Skin epidermis (tissue), 12 donors: ENCODE results near the gene ZNF844.
"Not testable (repeated sequence)": the region's sequence is repeated elsewhere in the genome, so short reads cannot be mapped to it uniquely, and the experiment has no call there.

Experiments used
- H3K27ac ChIP-seq, 21 experiments: fragments of 200-600 bp; sonication (generic) in 11 of 21; one replicate each; pipeline ENCODE4 v1.5.0; 2020; ENCODE audit warnings: mild to moderate bottlenecking in 3 of 21, inconsistent platforms in 2 of 21, moderate library complexity in 2 of 21
- H3K4me3 ChIP-seq, 7 experiments: fragments of 200-600 bp; sonication (generic) in 2 of 7; one replicate each; pipeline ENCODE4 v1.5.0; 2020; ENCODE audit warnings: inconsistent platforms in 2 of 7, mild to moderate bottlenecking in 2 of 7, moderate library complexity in 1 of 7

ZNF844 gene

DNA sequence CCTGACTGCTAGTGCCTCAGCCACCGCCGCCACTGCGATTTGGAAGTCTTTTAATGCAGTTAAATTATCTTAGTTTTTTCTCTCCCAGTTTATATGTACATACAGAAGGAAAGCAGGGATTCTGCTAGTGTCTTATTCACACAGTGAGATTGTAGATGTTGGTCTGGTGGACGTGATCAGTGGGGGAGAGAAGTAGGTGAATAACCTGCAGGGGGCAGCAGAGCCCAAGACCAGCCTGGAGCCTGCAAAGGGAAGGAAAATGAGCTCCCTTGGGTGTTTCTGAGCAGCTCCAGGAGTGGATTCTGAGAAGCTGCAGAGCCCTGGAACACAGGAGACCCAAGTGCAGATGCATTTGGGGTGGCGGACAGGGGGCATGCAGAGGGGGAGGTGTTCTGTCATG lies 26.3 kb downstream of the ZNF844 start:
- H3K27ac ChIP-seq = no peak overlapping the region
- no peak overlapping the region for H3K4me3 ChIP-seq

DNA sequence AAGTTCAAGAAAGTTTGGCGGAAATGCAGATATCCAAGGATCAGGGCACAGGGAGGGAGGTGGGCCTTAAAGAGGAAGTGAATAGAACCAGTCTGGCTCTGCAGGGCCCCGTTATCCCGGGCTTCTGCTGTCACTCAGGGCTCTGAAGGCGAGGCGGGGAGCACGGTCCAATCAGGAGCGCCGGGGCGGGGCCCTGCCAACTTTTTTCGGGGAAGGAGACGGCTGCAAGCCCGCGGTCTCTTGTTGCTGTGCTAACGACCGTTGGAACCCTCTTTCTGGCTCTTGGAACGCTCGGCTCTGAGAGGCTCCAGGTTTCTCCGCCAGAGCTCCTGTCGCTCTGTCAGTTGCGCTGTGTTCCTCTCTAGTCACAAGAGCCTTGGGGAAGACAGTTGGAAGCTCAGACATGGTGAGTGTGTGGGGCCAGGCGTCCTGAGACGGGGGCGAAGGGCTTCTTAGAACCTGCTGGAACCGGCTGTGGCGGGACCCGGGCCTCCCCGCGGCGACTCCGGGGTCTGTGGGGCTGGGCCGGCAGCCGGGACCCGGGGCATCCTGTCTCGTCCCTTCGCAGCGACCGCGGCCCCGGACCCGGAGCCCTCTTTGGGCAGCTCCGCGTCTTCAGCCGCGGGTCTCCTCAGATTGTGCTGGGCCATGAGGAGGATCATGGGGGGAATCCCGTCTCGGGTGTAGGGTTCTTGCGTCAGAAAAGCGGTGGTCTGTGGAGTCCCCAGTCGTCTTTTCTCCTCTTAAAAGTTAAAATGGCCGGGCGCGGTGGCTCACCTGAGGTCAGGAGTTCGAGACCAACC lies 27.7 kb downstream of the ZNF844 start:
- peak overlapping the region; percentile 41 to 87 (median 74) for H3K27ac ChIP-seq

GRCh38 chr19:12092956-12093355 lies 28.4 kb downstream of the ZNF844 start:
- H3K27ac ChIP-seq = peak overlapping the region in 12 of 21 experiments; percentile 55 to 83 (median 77)
- peak overlapping the region; percentile 50 to 69 (median 57) for H3K4me3 ChIP-seq

More for the DNA sequence above, 27.7 kb downstream of the ZNF844 start:
- H3K4me3 ChIP-seq = peak overlapping the region; percentile 50 to 69 (median 57)

DNA sequence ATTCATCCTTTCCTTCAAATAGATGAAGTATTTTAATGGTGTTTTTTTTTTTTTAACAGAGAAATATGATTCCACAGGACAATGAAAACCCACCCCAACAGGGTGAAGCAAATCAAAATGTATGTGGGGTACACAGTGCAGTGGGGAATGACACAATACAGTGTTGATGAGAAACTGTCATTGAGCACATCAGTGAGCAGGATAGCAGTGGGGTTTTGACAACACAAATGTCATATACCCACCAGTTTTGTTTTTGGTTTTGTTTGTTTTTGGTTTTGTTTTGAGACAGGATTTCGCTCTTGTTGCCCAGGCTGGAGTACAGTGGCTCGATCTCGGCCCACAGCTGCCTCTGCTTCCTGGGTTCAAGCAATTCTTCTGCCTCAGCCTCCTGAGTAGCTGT lies 29.2 kb downstream of the ZNF844 start:
- Histone ChIP-seq H3K27ac (no peak overlapping the region), H3K4me3 (no peak overlapping the region)

DNA sequence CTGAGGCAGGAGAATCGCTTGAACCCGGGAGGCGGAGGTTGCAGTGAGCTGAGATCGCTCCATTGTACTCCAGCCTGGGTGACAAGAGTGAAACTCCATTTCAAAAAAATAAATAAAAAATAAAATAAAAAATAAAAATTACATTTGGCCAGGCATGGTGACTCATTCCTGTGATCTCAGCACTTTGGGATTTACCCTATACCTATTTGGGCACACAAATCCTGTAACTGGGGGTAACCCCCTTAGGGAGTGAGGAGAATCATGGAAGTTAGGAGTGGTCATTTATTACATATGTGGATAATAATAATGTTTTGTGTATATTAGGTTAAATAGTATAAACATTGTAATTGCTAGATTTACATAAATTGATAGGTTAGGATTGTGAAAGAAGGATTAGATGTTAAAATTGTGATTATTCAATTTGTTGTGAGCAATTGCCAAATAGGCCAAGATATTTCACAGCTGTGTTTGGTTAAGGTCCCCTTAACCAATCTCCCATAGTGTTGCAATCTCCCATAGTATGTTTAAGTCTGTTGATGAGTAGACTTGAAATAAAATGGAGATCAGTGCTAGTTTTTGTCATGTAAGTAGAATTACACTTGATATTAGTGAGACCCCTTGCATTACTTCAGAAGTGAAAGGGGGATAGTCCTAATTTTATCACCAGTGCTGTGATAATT lies 30.7 kb downstream of the ZNF844 start:
- H3K4me3 ChIP-seq = no peak overlapping the region
- H3K27ac ChIP-seq = no peak overlapping the region

- Histone ChIP-seq H3K27ac (peak overlapping the region in 1 of 21 experiments; percentile 37), H3K4me3 (no peak overlapping the region)
These were observed 33.5 kb downstream of the ZNF844 start for GRCh38 chr19:12098040-12098439.

GRCh38 chr19:12103909-12104308 lies 39.4 kb downstream of the ZNF844 start:
- not testable (repeated sequence) for H3K4me3 ChIP-seq, H3K27ac ChIP-seq

- Histone ChIP-seq H3K4me3 (no peak overlapping the region), H3K27ac (no peak overlapping the region)
These were observed 46.6 kb downstream of the ZNF844 start for GRCh38 chr19:12111176-12111575.

DNA sequence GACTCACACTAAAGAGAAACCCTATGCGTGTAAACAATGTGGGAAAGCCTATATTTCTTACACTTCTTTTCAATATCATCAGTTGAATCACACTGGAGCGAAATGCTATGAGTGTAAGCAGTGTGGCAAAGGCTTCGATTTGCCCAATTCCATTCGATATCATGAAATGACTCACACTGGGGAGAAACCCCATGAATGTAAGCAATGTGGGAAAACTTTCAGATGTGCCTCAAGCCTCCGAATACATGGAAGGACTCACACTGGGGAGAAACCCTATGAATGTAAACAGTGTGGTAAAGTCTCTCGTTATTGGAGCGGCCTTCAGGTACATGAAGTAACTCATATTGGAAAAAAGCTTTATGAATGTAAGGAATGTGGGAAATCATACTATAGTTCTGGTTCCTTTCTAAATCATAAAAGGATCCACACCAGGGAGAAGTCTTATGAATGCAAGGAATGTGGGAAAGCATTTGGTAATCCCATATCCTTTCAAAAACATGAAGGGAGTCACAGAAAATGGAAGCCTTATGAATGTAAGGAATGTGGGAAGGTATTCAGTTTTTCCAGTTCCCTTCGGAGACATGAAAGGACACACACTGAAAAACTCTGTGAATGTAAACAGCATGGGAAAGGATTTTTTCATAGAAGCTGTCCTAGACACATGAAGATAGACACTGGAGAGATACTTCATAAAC lies 47.6 kb downstream of the ZNF844 start:
- Histone ChIP-seq H3K4me3 (no peak overlapping the region), H3K27ac (no peak overlapping the region)

DNA sequence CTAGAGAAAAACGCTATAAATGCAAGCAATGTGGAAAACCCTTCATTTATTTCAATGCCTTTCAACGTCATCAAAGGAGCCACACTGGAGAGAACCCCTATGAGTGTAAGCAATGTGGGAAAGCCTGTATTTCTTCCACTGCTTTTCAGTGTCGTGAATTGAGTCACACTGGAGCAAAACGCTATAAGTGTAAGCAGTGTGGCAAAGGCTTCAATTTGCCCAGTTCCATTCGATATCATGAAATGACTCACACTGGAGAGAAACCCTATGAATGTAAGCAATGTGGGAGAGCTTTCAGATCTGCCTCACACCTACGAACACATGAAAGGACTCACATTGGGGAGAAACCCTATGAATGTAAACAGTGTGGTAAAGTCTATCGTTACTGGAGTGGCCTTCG lies 48.2 kb downstream of the ZNF844 start:
- H3K4me3 ChIP-seq = no peak overlapping the region

DNA sequence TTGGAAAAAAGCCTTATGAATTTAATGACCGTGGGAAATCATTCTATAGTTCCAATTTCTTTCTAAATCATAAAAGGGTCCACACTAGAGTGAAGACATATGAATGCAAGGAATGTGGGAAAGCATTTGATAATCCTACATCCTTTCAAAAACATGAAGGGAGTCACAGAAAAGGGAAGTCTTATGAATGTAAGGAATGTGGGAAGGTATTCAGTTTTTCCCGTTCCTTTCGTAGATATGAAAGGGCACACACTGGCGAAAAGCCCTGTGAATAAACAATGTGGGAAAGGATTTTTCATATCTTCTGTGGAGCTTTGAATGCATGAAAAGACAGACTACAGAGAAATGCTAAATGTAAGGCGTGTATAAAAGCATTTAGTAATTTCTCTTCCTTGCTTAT lies 48.6 kb downstream of the ZNF844 start:
- Histone ChIP-seq H3K4me3 (no peak overlapping the region), H3K27ac (no peak overlapping the region)

More for the DNA sequence above, 48.2 kb downstream of the ZNF844 start:
- no peak overlapping the region for H3K27ac ChIP-seq

GRCh38 chr19:12117201-12117970 lies 52.9 kb downstream of the ZNF844 start:
- no peak overlapping the region for H3K4me3 ChIP-seq

GRCh38 chr19:12126707-12127106 lies 62.2 kb downstream of the ZNF844 start:
- Histone ChIP-seq H3K4me3 (no peak overlapping the region), H3K27ac (no peak overlapping the region)

More at GRCh38 chr19:12117201-12117970, 52.9 kb downstream of the ZNF844 start:
- H3K27ac ChIP-seq = no peak overlapping the region
